ENCODE results near the gene CHRM4. TPM values are rescaled to one million over a fixed set of nuclear protein-coding genes. Genes with fewer than 3 reads are reported as not detected.

CHRM4 gene
- total RNA-seq, 4 donors from 2014 or later = not detected

DNA sequence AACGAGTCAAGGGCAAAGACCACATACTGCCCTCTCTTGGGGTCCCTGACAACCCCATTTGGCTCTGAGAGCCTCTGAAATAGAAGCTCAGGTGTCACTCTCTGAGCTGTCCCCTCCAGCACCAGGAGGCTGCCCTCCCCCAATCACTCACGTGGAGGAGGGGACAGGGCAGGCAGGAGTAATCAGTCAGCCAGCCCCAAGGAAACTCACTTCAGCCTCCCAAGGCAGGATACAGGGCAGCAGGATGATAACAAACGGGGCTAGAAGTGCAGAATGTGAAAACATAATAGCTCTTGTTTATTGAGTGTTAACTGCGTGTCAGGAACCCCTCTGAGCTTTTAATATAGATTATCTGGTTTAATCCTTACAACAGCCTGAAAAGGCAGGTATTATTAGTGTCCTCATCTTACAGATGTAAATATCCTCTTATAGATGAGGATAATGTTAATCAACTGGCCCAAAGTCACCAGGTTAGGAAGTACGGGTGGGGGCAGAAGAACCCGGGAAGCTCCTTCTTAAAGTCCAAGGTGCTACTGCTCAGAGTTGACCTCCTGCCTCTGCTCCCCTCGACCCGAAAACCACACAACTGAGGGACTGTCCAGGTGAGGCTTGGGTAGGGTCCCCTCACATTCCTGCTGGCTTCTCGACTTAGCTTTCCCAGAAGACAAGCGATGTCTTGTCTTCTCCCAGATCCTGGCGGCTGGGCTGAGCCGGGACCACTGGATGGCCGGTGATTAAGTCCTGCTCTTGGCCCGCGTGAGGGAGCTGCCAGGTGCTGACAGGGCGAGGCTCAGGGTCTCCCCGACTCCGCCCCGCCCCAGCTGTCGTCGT lies 2.7 kb downstream of the CHRM4 start:
- no peak for DNase-seq
- WGBS, 2 donors = 6 to 13% methylated on average over 4 to 9 of the region's 21 CpGs
- H3K4me1 ChIP-seq = peaks cover 30 to 51% (median 39%) of the 10 kb centered on the region in 3 donors
- intact Hi-C loops (cut with DNase I) = loop anchor here (5.0 kb wide), 1 partner anchor 143 kb away; no protein-coding TSS in a partner anchor
- H3K4me3 ChIP-seq = peak overlapping the region in 2 of 4 donors; percentile 40 to 69
- H3K36me3 ChIP-seq = no peaks in the 10 kb centered on the region
- no peak overlapping the region for H3K27ac ChIP-seq
- no peak for TF ChIP-seq POLR2A (IDR thresholded peaks at IDR 0.05)
- TF ChIP-seq, protein P1, sequence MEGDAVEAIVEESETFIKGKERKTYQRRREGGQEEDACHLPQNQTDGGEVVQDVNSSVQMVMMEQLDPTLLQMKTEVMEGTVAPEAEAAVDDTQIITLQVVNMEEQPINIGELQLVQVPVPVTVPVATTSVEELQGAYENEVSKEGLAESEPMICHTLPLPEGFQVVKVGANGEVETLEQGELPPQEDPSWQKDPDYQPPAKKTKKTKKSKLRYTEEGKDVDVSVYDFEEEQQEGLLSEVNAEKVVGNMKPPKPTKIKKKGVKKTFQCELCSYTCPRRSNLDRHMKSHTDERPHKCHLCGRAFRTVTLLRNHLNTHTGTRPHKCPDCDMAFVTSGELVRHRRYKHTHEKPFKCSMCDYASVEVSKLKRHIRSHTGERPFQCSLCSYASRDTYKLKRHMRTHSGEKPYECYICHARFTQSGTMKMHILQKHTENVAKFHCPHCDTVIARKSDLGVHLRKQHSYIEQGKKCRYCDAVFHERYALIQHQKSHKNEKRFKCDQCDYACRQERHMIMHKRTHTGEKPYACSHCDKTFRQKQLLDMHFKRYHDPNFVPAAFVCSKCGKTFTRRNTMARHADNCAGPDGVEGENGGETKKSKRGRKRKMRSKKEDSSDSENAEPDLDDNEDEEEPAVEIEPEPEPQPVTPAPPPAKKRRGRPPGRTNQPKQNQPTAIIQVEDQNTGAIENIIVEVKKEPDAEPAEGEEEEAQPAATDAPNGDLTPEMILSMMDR (IDR thresholded peaks at IDR 0.05) = no peak
- H3K27me3 ChIP-seq = peaks cover 22 to 89% (median 22%) of the 10 kb centered on the region in 4 donors
- H3K9me3 ChIP-seq = no peaks in the 10 kb centered on the region

DNA sequence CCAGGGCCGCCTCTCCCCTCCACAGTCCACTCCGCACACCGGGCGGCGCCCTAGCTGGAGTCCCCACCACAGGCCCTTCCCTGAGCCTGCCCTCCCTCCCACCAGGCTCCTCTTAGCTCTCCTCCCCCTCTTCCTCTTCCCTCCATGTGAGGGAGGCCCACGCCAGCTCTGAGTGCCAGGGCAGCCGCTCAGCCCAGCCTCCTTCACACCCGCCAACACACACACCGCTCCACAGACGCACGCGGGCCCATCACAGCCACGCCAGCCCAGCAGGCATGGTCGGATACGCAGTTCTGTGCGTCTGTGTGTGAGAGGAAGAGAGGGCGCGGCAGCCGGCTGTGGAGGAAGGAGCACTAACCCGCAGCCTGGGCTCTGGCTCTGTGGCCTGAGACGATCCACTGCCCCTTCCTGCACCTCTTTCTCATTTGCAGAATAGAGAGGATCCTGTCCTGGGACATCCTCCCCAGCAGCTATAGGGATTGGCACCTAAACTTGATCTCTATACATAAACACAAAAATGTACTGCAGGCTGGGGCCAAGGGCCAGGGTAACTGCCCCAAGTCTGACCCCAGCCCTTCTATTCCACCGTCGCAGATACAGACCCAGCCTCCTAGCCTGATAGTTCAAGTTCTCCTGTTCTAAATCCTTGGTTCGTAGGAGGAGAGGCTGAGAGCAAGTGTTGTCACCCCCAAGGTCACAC lies 3.5 kb downstream of the CHRM4 start:
- no peak for DNase-seq
- 14 to 29% methylated on average over 9 to 12 of the region's 24 CpGs for WGBS, 2 donors
- no peaks in the 10 kb centered on the region for H3K36me3 ChIP-seq
- intact Hi-C loops (cut with DNase I) = loop anchor here (5.0 kb wide), 1 partner anchor 144 kb away; no protein-coding TSS in a partner anchor
- H3K9me3 ChIP-seq = no peaks in the 10 kb centered on the region
- H3K27ac ChIP-seq = no peak overlapping the region
- no peak overlapping the region for H3K4me3 ChIP-seq
- peaks cover 22 to 95% (median 22%) of the 10 kb centered on the region in 4 donors for H3K27me3 ChIP-seq
- TF ChIP-seq, protein P1 (IDR thresholded peaks at IDR 0.05) = no peak
- no peak for TF ChIP-seq POLR2A (IDR thresholded peaks at IDR 0.05)
- H3K4me1 ChIP-seq = peaks cover 30 to 50% (median 39%) of the 10 kb centered on the region in 3 donors

DNA sequence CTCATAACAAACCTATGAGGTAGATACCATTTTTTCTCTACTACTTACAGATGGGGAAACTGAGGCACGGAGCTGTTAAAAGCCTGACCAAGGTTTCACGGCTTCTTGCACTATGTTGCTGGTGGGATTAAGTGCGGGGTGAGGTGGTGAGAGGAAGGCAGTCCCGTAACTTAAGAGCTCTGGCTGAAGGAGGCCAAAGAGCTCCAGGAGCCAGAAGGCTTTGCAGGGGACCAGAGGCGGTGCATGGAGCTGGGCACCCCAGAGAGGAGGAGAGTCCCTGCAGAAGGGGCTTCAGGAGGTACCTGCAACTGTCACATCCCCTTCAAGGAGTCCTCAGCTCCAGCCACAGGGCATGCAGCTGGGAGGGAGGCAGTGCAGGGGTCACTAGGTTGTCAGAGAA lies 4.1 kb downstream of the CHRM4 start:
- H3K36me3 ChIP-seq = no peaks in the 10 kb centered on the region
- DNase-seq = no peak
- H3K27me3 ChIP-seq = peaks cover 22 to 95% (median 22%) of the 10 kb centered on the region in 4 donors
- no peak overlapping the region for H3K27ac ChIP-seq
- H3K9me3 ChIP-seq = no peaks in the 10 kb centered on the region
- no peak overlapping the region for H3K4me3 ChIP-seq
- H3K4me1 ChIP-seq = peaks cover 31 to 50% (median 35%) of the 10 kb centered on the region in 3 donors
- TF ChIP-seq, protein P1 (IDR thresholded peaks at IDR 0.05) = no peak
- no peak for TF ChIP-seq POLR2A (IDR thresholded peaks at IDR 0.05)
- WGBS, 2 donors = 74 to 78% methylated on average over 5 of the region's 5 CpGs
- intact Hi-C loops (cut with DNase I) = loop anchor here (5.0 kb wide), 1 partner anchor 145 kb away; no protein-coding TSS in a partner anchor

DNA sequence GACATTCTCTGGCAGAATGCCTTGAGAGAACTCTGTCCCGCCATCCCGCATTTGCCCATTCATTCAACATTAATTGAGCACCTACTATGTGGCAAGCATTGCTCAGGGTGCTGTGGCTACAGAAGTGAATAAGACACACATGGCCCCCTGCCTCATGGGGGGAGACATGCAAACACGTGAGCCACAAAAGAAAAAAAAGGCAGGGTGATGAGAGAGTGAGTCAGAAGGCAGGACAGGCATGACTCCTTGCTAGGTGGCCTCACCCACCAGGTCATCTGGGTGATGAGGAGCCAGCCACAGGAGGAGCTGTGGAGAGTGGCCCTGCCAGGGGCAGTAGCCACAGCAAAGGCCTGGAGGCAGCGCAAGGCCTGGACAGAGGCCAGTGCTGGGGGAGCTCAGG lies 4.9 kb downstream of the CHRM4 start:
- Histone ChIP-seq H3K9me3 (no peaks in the 10 kb centered on the region), H3K27me3 (peaks cover 19 to 95% (median 22%) of the 10 kb centered on the region in 4 donors), H3K4me1 (peaks cover 34 to 50% (median 35%) of the 10 kb centered on the region in 3 donors), H3K36me3 (no peaks in the 10 kb centered on the region), H3K27ac (no peak overlapping the region), H3K4me3 (no peak overlapping the region)
- TF ChIP-seq, protein P1 (IDR thresholded peaks at IDR 0.05) = no peak
- no peak for TF ChIP-seq POLR2A (IDR thresholded peaks at IDR 0.05)
- no peak for DNase-seq
- WGBS, 2 donors = 65 to 70% methylated on average over 4 of the region's 4 CpGs
- intact Hi-C loops (cut with DNase I) = loop anchor here (5.0 kb wide), 1 partner anchor 146 kb away; no protein-coding TSS in a partner anchor
